ENCODE data around the gene PTGES3.
A peak's percentile ranks its signal among the peaks of the same experiment; 100 is the strongest.
"Not testable (repeated sequence)": the region's sequence is repeated elsewhere in the genome, so short reads cannot be mapped to it uniquely, and the experiment has no call there.

Gene PTGES3

GRCh38 chr12:56709759-56710376 is 21.8 kb upstream of the PTGES3 start:
- peak; percentile 84 for DNase-seq (ENCODE audit: low spot score)

- not testable (repeated sequence) for DNase-seq (ENCODE audit: low spot score)
These were observed 16.4 kb upstream of the PTGES3 start for GRCh38 chr12:56704522-56704921.

- DNase-seq (ENCODE audit: low spot score): no peak
These were observed 11.1 kb upstream of the PTGES3 start for GRCh38 chr12:56699020-56699661.

- no peak for DNase-seq (ENCODE audit: low spot score)
These were observed 7.4 kb upstream of the PTGES3 start for GRCh38 chr12:56695327-56696101.

- DNase-seq (ENCODE audit: low spot score): no peak
These were observed 6.1 kb upstream of the PTGES3 start for GRCh38 chr12:56694161-56694560.

GRCh38 chr12:56688846-56689109 is 694 bp upstream of the PTGES3 start:
- no peak for DNase-seq (ENCODE audit: low spot score)

GRCh38 chr12:56687223-56688128 is 608 bp downstream of the PTGES3 start:
- no peak for DNase-seq (ENCODE audit: low spot score)

GRCh38 chr12:56684745-56685359 is 3.2 kb downstream of the PTGES3 start:
- DNase-seq (ENCODE audit: low spot score): no peak

GRCh38 chr12:56682323-56682722 is 5.8 kb downstream of the PTGES3 start:
- DNase-seq (ENCODE audit: low spot score): no peak

- DNase-seq (ENCODE audit: low spot score): no peak
These were observed 8.1 kb downstream of the PTGES3 start for GRCh38 chr12:56679883-56680575.

- no peak for DNase-seq (ENCODE audit: low spot score)
These were observed 9.2 kb downstream of the PTGES3 start for GRCh38 chr12:56678852-56679251.

GRCh38 chr12:56677680-56678079 is 10.4 kb downstream of the PTGES3 start:
- no peak for DNase-seq (ENCODE audit: low spot score)

GRCh38 chr12:56676851-56677580 is 11.1 kb downstream of the PTGES3 start:
- no peak for DNase-seq (ENCODE audit: low spot score)

GRCh38 chr12:56671608-56672007 is 16.5 kb downstream of the PTGES3 start:
- no peak for DNase-seq (ENCODE audit: low spot score)

- no peak for DNase-seq (ENCODE audit: low spot score)
These were observed 17.2 kb downstream of the PTGES3 start for GRCh38 chr12:56670836-56671235.

GRCh38 chr12:56668197-56668457 is 20.0 kb downstream of the PTGES3 start:
- no peak for DNase-seq (ENCODE audit: low spot score)

- no peak for DNase-seq (ENCODE audit: low spot score)
These were observed 26.0 kb downstream of the PTGES3 start for GRCh38 chr12:56661979-56662638.

GRCh38 chr12:56661560-56661959 is 26.5 kb downstream of the PTGES3 start:
- DNase-seq (ENCODE audit: low spot score): no peak

- no peak for DNase-seq (ENCODE audit: low spot score)
These were observed 29.2 kb downstream of the PTGES3 start for GRCh38 chr12:56658921-56659320.

All from COLO829 (cell line).